H9 (cell line): Measurements from ENCODE around the gene MBIP. TPM values are rescaled to one million over a fixed set of nuclear protein-coding genes. Genes with fewer than 3 reads are reported as not detected.

Experiments
- DNase-seq: peaks from one replicate; pipeline ENCODE4 v3.0.0-alpha.2; 2017
- H2AFZ ChIP-seq: one replicate; pipeline ENCODE4 v1.6.1; 2013; ENCODE audit warnings: mild to moderate bottlenecking, low read length, control low read depth, moderate library complexity
- H2AK5ac ChIP-seq: 2 replicates; pipeline ENCODE4 v1.6.1; 2013; ENCODE audit warnings: low read length, control low read depth, mixed read lengths; ENCODE audit not compliant: insufficient read length
- H2BK120ac ChIP-seq: one replicate; pipeline ENCODE4 v1.6.1; 2013; ENCODE audit warnings: low read depth, mild to moderate bottlenecking, low read length, control low read depth, inconsistent platforms; ENCODE audit not compliant: poor library complexity, severe bottlenecking
- H2BK12ac ChIP-seq: 2 replicates; pipeline ENCODE4 v1.6.1; 2013; ENCODE audit warnings: low read length, control low read depth, mixed read lengths, low read depth; ENCODE audit not compliant: insufficient read length
- H2BK15ac ChIP-seq: 2 replicates; pipeline ENCODE4 v1.6.1; 2013; ENCODE audit warnings: low read depth, low read length, control low read depth
- H2BK20ac ChIP-seq: one replicate; pipeline ENCODE4 v1.6.1; 2013; ENCODE audit warnings: low read depth, mild to moderate bottlenecking, low read length, control low read depth, inconsistent platforms; ENCODE audit not compliant: poor library complexity, severe bottlenecking
- H2BK5ac ChIP-seq: 2 replicates; pipeline ENCODE4 v1.6.1; 2013; ENCODE audit warnings: low read length, control low read depth, mixed read lengths; ENCODE audit not compliant: insufficient read length
- H3K14ac ChIP-seq: 2 replicates; pipeline ENCODE4 v1.6.1; 2013; ENCODE audit warnings: low read length, control low read depth; ENCODE audit not compliant: insufficient read depth
- H3K18ac ChIP-seq: 2 replicates; pipeline ENCODE4 v1.6.1; 2013; ENCODE audit warnings: low read depth, mild to moderate bottlenecking, mixed read lengths, low read length, control low read depth; ENCODE audit not compliant: insufficient read length
- H3K23ac ChIP-seq: 2 replicates; pipeline ENCODE4 v1.6.1; 2013; ENCODE audit warnings: low read length, control low read depth, mixed read lengths, low read depth; ENCODE audit not compliant: insufficient read length
- H3K23me2 ChIP-seq: 2 replicates; pipeline ENCODE4 v1.6.1; 2013; ENCODE audit warnings: low read depth, mild to moderate bottlenecking, mixed read lengths, low read length, control low read depth; ENCODE audit not compliant: insufficient read length, poor library complexity, severe bottlenecking
- H3K27ac ChIP-seq: 2 replicates; pipeline ENCODE4 v1.5.1; 2013; ENCODE audit warnings: low read length, control low read depth, mixed read lengths, low read depth; ENCODE audit not compliant: insufficient read length
- H3K27me3 ChIP-seq: 2 replicates; pipeline ENCODE4 v1.6.1; 2013; ENCODE audit warnings: low read length, control low read depth, inconsistent platforms; ENCODE audit not compliant: insufficient read depth
- H3K4ac ChIP-seq: 2 replicates; pipeline ENCODE4 v1.6.1; 2013; ENCODE audit warnings: low read depth, mild to moderate bottlenecking, control low read depth, inconsistent platforms, low read length, moderate library complexity
- H3K4me1 ChIP-seq: 2 replicates; pipeline ENCODE4 v1.6.1; 2013; ENCODE audit warnings: low read length, control low read depth, inconsistent platforms; ENCODE audit not compliant: insufficient read depth
- H3K4me2 ChIP-seq: 2 replicates; pipeline ENCODE4 v1.6.1; 2013; ENCODE audit warnings: low read length, control low read depth, mixed read lengths; ENCODE audit not compliant: insufficient read length, insufficient read depth
- H3K56ac ChIP-seq: 2 replicates; pipeline ENCODE4 v1.6.1; 2013; ENCODE audit warnings: low read depth, mild to moderate bottlenecking, mixed read lengths, low read length, control low read depth; ENCODE audit not compliant: insufficient read length
- H3K79me1 ChIP-seq: 2 replicates; pipeline ENCODE4 v1.6.1; 2013; ENCODE audit warnings: low read depth, mild to moderate bottlenecking, moderate library complexity, low read length, control low read depth, inconsistent platforms; ENCODE audit not compliant: insufficient read depth, poor library complexity, severe bottlenecking
- H3K79me2 ChIP-seq: 2 replicates; pipeline ENCODE4 v1.6.1; 2013; ENCODE audit warnings: low read length, control low read depth, inconsistent platforms; ENCODE audit not compliant: insufficient read depth
- H3K9ac ChIP-seq: 2 replicates; pipeline ENCODE4 v1.6.1; 2013; ENCODE audit warnings: low read length, control low read depth, mixed read lengths; ENCODE audit not compliant: insufficient read length; ENCODE audit errors: extremely low read depth
- H3K9me3 ChIP-seq: one replicate; pipeline ENCODE4 v1.6.1; 2013; ENCODE audit warnings: low read depth, low read length, inconsistent platforms; ENCODE audit not compliant: control insufficient read depth
- H3T11ph ChIP-seq: one replicate; pipeline ENCODE4 v1.6.1; 2013; ENCODE audit warnings: mild to moderate bottlenecking, low read length, control low read depth, inconsistent platforms
- H4K20me1 ChIP-seq: one replicate; pipeline ENCODE4 v1.6.1; 2013; ENCODE audit not compliant: control insufficient read depth, insufficient read length, insufficient read depth
- H4K5ac ChIP-seq: 2 replicates; pipeline ENCODE4 v1.6.1; 2013; ENCODE audit warnings: low read depth, mild to moderate bottlenecking, mixed read lengths, low read length, control low read depth; ENCODE audit not compliant: insufficient read length
- H4K8ac ChIP-seq: replicated peaks from 2 replicates; pipeline ENCODE4 v1.6.1; 2013; ENCODE audit warnings: low read length, control low read depth, mixed read lengths, low read depth; ENCODE audit not compliant: insufficient read length
- H4K91ac ChIP-seq: 2 replicates; pipeline ENCODE4 v1.6.1; 2013; ENCODE audit warnings: low read depth, mild to moderate bottlenecking, moderate library complexity, mixed read lengths, low read length, control low read depth; ENCODE audit not compliant: insufficient read length
- H3K27ac Mint-ChIP-seq, 3 experiments: 2 replicates in 2 of 3; 3 replicates in 1 of 3; pipeline ENCODE4 v1.8.0; 2020 to 2021; ENCODE audit warnings: mixed read lengths in 3 of 3, mild to moderate bottlenecking in 1 of 3, moderate library complexity in 1 of 3
- H3K27me3 Mint-ChIP-seq: 2 replicates; pipeline ENCODE4 v1.8.0; 2021; ENCODE audit warnings: low read depth, mild to moderate bottlenecking, moderate library complexity, mixed read lengths
- H3K36me3 Mint-ChIP-seq, 3 experiments: 2 replicates in 2 of 3; 3 replicates in 1 of 3; pipeline ENCODE4 v1.8.0; 2020 to 2021; ENCODE audit warnings: low read depth in 3 of 3, mixed read lengths in 3 of 3; ENCODE audit not compliant: insufficient read depth in 1 of 3
- H3K4me1 Mint-ChIP-seq, 2 experiments: 2 replicates each; pipeline ENCODE4 v1.8.0; 2020; ENCODE audit warnings: mixed read lengths in 2 of 2
- H3K4me3 Mint-ChIP-seq, 2 experiments: 2 replicates in 1 of 2; 3 replicates in 1 of 2; pipeline ENCODE4 v1.8.0; 2020 to 2021; ENCODE audit warnings: mild to moderate bottlenecking in 2 of 2, mixed read lengths in 2 of 2, moderate library complexity in 1 of 2
- H3K9me3 Mint-ChIP-seq, 2 experiments: 2 replicates in 1 of 2; 3 replicates in 1 of 2; pipeline ENCODE4 v1.8.0; 2020; ENCODE audit warnings: mild to moderate bottlenecking in 2 of 2, mixed read lengths in 2 of 2, moderate library complexity in 1 of 2
- CTCF ChIP-seq: fragments of 200-600 bp; sonication (generic); conservative IDR thresholded peaks from 3 replicates; pipeline ENCODE4 v1.8.0; 2021; ENCODE audit warnings: antibody characterized with exemption, mild to moderate bottlenecking
- WGBS: extraction: QIAGEN DNeasy Blood & Tissue Kit; methylation state at CpG from one replicate; pipeline ENCODE4 v1.1.7; 2013; ENCODE audit warnings: missing lambda C conversion rate, low lambda C conversion rate, mixed read lengths; ENCODE audit not compliant: insufficient read length; ENCODE audit errors: extremely low coverage; 5-methylcytosine and 5-hydroxymethylcytosine counted together
- total RNA-seq: library from RNA; stranded (reverse); gene quantifications from 2 replicates; pipeline ENCODE4 v1.2.1, GENCODE V29; 2021

MBIP gene
- total RNA-seq, 1 experiment from 2014 or later, result 29.6 TPM

- H3K27me3 Mint-ChIP-seq, result no peaks in the 10 kb centered on the region; the same call in 1 of the 2 replicates
- H3K27ac ChIP-seq, result no peak overlapping the region
- H3K4ac ChIP-seq, result no peak overlapping the region
- no peaks in the 10 kb centered on the region for H4K20me1 ChIP-seq
- H3K18ac ChIP-seq, result no peak overlapping the region
- H3K4me1 ChIP-seq, result 0 out of 2 replicates have a peak, but pooled peaks cover 9% of the 10 kb centered on the region
- no peak overlapping the region for H4K91ac ChIP-seq
- no peak overlapping the region for H3K4me3 Mint-ChIP-seq
- no peak overlapping the region for H2BK5ac ChIP-seq
- H3K36me3 Mint-ChIP-seq, result peaks cover 13 to 26% (median 25%) of the 10 kb centered on the region in 3 experiments; a peak in 6 of 7 replicates
- H3K9me3 Mint-ChIP-seq, result no peaks in the 10 kb centered on the region
- no peak overlapping the region for H4K5ac ChIP-seq
- no peak overlapping the region for H3T11ph ChIP-seq
- DNase-seq, result no peak
- no peak overlapping the region for H3K9ac ChIP-seq
- no CpG with 5 or more reads among the region's 1 CpG for WGBS
- H2BK120ac ChIP-seq, result no peak overlapping the region
- H3K14ac ChIP-seq, result no peak overlapping the region
- H2BK20ac ChIP-seq, result no peak overlapping the region
- no peak overlapping the region for H3K23ac ChIP-seq
- no peaks in the 10 kb centered on the region for H3K23me2 ChIP-seq
- no peak overlapping the region for H2AK5ac ChIP-seq
- peaks cover 17 to 24% of the 10 kb centered on the region in 2 experiments for H3K4me1 Mint-ChIP-seq
- no peaks in the 10 kb centered on the region for H3K9me3 ChIP-seq
- no peak for TF ChIP-seq CTCF
- no peak overlapping the region for H2BK12ac ChIP-seq
- H3K56ac ChIP-seq, result no peak overlapping the region
- no peak overlapping the region for H3K4me2 ChIP-seq
- H4K8ac ChIP-seq, result no peak overlapping the region
- no peak overlapping the region for H2BK15ac ChIP-seq
- peak overlapping the region in 1 of 3 experiments; percentile 45; a peak in 1 of 7 replicates for H3K27ac Mint-ChIP-seq
- no peaks in the 10 kb centered on the region for H3K79me2 ChIP-seq
- H3K79me1 ChIP-seq, result no peaks in the 10 kb centered on the region
- no peak overlapping the region for H2AFZ ChIP-seq
- no peaks in the 10 kb centered on the region for H3K27me3 ChIP-seq
Observed at GRCh38 chr14:36293824-36294223, 26.6 kb downstream of the MBIP start.
